Activated naive CD8-positive, alpha-beta T cell treated with anti-CD3 and anti-CD28 coated beads, Interleukin-2, amount 50 U/mL, for 24 hours (primary cell): ENCODE measurements around the gene SCN8A.

Experiments used
- ATAC-seq: fragments of 150-1000 bp; cut with Tn5 transposase; one replicate; pipeline ENCODE4 v1.10.0; 2021
- DNase-seq: peaks from one replicate; pipeline ENCODE4 v3.0.0; 2021
- H3K27ac Mint-ChIP-seq: one replicate; pipeline ENCODE4 v1.8.0; 2021; ENCODE audit warnings: mild to moderate bottlenecking, mixed read lengths
- H3K27me3 Mint-ChIP-seq: one replicate; pipeline ENCODE4 v1.8.0; 2021; ENCODE audit warnings: mixed read lengths
- H3K36me3 Mint-ChIP-seq: one replicate; pipeline ENCODE4 v1.8.0; 2021; ENCODE audit warnings: low read depth, mixed read lengths
- H3K4me1 Mint-ChIP-seq: one replicate; pipeline ENCODE4 v1.8.0; 2021; ENCODE audit warnings: mixed read lengths
- H3K4me3 Mint-ChIP-seq: one replicate; pipeline ENCODE4 v1.8.0; 2021; ENCODE audit warnings: mild to moderate bottlenecking, moderate library complexity, mixed read lengths
- H3K9me3 Mint-ChIP-seq: one replicate; pipeline ENCODE4 v1.8.0; 2021; ENCODE audit warnings: mixed read lengths

Gene SCN8A

DNA sequence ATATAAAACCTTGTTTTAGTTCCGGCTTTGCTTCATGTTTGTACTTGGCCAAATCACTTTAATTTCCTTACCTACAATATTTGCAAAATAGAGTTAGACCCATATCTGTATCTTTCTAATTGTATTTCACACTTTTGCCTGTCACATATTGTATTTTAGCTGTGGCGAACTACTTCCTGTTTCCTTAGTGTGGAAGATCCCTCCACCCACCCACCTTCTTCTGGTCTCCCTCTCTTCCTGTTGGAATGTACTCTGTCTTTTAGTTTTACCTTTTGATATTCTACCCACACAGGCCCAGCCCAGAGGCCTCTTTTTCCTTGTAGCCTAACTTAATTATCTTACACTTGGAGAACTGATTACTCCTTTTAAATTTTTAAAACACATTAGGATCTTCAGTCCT, 78.2 kb downstream of the SCN8A start:
- no peak overlapping the region for H3K27ac Mint-ChIP-seq
- H3K4me3 Mint-ChIP-seq: no peak overlapping the region
- ATAC-seq (no peak), DNase-seq (no peak)
- peaks cover 5% of the 10 kb centered on the region for H3K4me1 Mint-ChIP-seq
- H3K27me3 Mint-ChIP-seq: no peaks in the 10 kb centered on the region
- H3K9me3 Mint-ChIP-seq: no peaks in the 10 kb centered on the region
- no peaks in the 10 kb centered on the region for H3K36me3 Mint-ChIP-seq

DNA sequence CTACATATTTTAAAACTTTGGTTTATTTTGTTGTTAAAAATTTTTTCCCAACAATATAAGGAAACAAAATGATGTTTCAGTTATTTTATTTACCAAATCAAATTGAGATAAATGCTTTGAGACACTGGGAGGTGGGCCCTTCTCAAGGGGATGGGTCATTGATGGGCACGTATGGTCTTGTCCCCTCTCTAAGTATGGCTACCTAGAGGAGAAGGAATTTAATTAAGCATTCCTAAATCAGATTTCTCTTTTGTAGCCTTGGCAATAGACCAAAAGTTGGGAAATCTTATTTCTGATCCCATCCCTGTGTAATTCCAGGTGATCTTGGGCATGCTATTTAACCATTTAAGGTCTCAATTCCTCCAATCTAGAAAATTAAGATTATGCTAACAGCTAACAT, 79.0 kb downstream of the SCN8A start:
- DNase-seq (no peak), ATAC-seq (no peak)
- Mint-ChIP-seq H3K9me3 (no peaks in the 10 kb centered on the region), H3K36me3 (no peaks in the 10 kb centered on the region), H3K27me3 (no peaks in the 10 kb centered on the region), H3K27ac (no peak overlapping the region), H3K4me1 (peaks cover 5% of the 10 kb centered on the region), H3K4me3 (no peak overlapping the region)

DNA sequence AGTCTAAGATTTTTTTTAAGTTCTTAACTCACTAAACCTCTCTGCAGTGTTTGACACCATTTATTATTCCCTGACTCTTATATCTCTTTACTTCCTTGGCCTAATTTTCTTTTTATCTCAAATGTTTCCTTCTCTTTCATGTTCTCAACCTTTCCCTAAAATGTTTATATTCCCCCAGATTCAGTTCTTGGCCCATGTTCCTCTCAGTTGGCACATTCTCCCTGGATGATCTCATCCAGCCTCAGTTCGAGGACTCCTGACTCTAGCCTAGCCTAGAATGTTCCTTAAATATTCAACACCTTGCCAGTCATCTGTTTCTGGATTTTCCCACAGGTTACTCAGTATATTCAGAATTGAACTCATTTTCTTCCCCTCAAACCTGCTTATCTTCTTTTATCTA, 81.3 kb downstream of the SCN8A start:
- H3K9me3 Mint-ChIP-seq: no peaks in the 10 kb centered on the region
- no peak for DNase-seq
- no peak overlapping the region for H3K4me3 Mint-ChIP-seq

DNA sequence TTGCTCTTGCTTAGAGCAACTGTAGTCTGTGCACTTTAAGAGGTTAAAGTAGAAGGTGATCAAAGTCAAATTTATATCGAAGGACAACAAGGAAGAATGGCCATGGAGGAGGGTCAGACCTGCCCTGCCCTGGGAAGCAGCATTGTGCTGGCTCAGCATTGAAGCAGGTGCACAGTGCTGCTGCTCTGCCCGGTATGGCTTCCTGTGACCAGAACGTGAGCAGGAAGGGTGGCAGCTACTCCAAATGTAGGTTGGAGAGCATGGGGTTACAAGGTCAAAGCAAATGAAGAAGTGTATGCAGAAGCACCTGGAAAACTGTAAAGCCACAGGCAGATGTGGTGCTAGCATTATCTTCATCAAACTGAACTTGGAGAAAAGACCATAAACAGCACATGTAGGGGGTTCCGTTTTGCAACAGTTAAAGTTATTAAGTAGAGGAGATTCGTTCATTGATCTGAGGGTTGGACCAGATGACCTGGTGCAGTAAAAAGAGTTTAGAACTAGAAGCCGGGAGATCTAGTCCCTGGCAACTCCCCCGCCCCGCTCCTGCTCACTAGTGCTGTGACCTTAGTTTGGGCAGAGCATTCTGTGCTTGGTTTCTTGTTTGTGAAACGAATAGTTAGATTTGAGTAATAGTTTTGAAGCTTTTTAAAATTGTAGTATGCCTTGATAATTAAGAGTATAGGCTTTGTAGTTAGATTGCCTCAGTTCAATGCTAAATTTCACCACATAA, 84.2 kb downstream of the SCN8A start:
- Mint-ChIP-seq H3K4me1 (no peaks in the 10 kb centered on the region), H3K9me3 (no peaks in the 10 kb centered on the region), H3K4me3 (no peak overlapping the region), H3K27ac (no peak overlapping the region), H3K27me3 (no peaks in the 10 kb centered on the region), H3K36me3 (no peaks in the 10 kb centered on the region)
- no peak for ATAC-seq
- DNase-seq: no peak

More for the DNA sequence above, 81.3 kb downstream of the SCN8A start:
- Mint-ChIP-seq H3K36me3 (no peaks in the 10 kb centered on the region), H3K4me1 (peaks cover 5% of the 10 kb centered on the region), H3K27ac (no peak overlapping the region), H3K27me3 (no peaks in the 10 kb centered on the region)
- no peak for ATAC-seq

DNA sequence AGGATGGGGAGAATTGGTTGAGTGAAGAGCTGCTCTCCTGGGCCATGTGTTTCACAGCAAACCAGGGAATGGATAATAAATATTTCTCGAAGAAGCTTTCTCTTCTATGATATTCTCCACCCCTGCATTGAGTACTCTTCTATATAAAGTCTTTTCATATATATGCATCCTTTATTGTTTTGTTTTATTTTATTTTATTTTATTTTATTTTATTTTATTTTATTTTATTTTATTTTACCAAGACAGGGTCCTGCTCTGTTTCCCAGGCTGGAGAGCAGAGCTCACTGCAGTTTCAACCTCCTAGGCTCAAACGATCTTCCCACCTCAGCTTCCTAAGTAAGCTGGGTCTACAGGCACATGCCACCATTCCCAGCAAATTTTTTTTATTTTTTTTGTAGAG, 85.8 kb downstream of the SCN8A start:
- Mint-ChIP-seq H3K27me3 (peaks cover 2% of the 10 kb centered on the region), H3K36me3 (no peaks in the 10 kb centered on the region), H3K4me1 (no peaks in the 10 kb centered on the region), H3K27ac (no peak overlapping the region), H3K9me3 (no peaks in the 10 kb centered on the region), H3K4me3 (no peak overlapping the region)
- DNase-seq: no peak
- no peak for ATAC-seq

DNA sequence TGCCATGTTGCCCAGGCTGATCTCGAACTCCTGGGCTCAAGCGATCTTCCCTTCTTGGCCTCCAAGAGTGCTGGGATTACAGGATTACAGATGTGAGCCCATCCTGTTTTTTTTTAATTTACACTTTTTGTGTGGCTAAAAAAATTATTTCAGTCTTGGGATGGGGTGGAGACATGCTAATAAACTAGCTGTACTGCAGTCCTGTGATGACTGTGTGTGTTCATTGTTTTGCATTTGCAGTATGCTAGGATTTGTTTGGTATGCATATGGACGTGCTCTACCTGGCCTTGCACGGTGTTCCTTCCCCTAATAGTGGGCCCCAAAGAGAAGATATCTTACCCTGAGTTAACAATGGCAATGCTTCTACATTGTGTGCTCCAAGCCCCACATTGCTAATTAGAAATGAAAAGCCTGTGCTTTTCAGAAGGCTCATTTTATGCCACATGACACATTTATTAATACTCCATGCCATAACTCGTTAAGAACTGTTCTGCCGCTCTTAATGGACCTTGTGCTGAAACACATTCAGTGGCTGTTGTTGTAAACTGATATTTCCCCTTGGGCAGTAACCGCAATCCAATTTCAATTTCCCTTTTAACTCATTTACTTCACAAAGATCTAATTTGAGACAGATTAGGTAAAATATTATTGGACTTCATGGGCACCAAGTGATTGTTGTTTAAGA, 86.4 kb downstream of the SCN8A start:
- Mint-ChIP-seq H3K27ac (no peak overlapping the region), H3K4me1 (no peaks in the 10 kb centered on the region), H3K4me3 (no peak overlapping the region), H3K9me3 (no peaks in the 10 kb centered on the region), H3K36me3 (no peaks in the 10 kb centered on the region), H3K27me3 (peaks cover 2% of the 10 kb centered on the region)
- ATAC-seq (no peak), DNase-seq (no peak)

DNA sequence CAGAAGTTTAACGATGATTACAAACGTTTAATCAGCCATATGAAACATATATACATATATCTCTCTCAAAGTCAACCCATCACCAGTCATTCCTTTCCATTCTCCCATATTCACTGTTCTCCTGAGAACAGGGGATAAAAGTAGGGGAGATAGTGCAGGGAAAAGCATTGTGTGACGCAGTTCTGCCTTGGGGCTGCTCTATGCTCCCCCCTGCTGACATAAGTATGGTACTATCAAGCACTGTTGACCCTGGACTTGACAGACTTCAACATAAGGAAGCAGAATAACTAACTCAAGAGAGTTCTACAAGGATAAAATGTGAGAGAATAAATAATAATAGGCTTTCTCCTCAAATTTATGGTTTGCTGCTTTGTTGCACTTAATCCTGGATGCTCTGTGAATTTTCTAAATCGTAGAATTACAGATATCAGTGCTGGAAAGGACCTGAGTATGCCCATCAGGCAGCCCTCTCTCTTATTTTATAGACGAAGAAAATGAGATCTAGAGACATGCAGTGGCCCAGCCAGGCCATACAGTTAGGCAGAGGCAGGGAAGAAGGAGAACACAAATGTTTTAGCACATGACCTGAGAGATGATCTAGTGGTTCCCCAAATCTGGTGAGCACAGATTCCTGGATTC, 87.2 kb downstream of the SCN8A start:
- Mint-ChIP-seq H3K36me3 (no peaks in the 10 kb centered on the region), H3K4me3 (no peak overlapping the region), H3K4me1 (no peaks in the 10 kb centered on the region), H3K27me3 (peaks cover 2% of the 10 kb centered on the region), H3K9me3 (no peaks in the 10 kb centered on the region), H3K27ac (no peak overlapping the region)
- no peak for ATAC-seq
- peak; percentile 16 for DNase-seq

DNA sequence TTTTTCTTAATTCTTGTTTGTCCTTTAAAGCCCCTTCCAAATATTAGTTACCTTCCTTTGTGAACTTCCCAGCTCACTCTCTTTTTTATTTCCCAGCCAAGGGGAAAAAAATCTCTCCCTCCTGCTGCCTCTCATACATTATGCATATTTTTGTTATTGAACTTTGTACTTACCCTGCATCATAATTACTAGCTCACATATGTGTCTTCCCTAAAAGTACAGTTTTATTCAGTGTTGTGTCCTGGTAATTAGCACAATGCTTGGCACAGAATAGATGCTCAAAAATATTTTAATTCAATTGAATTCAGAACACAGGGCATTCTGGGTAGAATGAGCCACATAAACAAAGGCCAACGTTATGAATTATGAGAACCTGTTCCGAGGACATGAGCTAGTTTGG, 91.9 kb downstream of the SCN8A start:
- H3K27me3 Mint-ChIP-seq: peaks cover 4% of the 10 kb centered on the region
- no peak for ATAC-seq

DNA sequence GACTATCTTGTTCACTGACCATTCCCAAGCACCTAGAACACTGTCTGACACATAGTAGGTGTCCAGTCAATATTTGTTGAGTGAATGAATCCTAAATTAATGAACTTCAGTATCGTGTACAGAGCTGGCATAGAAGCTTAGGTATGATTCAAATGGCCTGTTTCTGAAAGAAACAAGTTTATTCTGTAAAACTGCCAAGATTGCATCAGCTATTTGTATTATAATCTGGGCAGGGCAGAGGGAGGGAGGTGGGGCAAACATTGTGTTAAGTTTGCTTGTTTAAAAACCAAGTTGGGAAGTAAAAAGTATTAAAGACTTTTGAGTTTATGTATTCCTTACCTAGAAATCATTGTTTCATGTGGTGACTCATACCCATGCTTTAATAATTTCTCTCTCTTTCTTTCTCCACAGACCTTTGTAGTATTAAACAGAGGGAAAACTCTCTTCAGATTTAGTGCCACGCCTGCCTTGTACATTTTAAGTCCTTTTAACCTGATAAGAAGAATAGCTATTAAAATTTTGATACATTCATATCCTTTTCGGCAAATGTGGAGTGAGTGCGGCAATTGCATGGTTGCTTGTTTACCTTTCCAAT, 92.8 kb downstream of the SCN8A start:
- H3K4me1 Mint-ChIP-seq: peaks cover 3% of the 10 kb centered on the region
- H3K9me3 Mint-ChIP-seq: no peaks in the 10 kb centered on the region
- H3K27ac Mint-ChIP-seq: no peak overlapping the region
- H3K27me3 Mint-ChIP-seq: peaks cover 4% of the 10 kb centered on the region
- H3K4me3 Mint-ChIP-seq: no peak overlapping the region
- ATAC-seq: no peak
- DNase-seq: no peak
- H3K36me3 Mint-ChIP-seq: no peaks in the 10 kb centered on the region

More for the DNA sequence above, 91.9 kb downstream of the SCN8A start:
- no peak for DNase-seq
- Mint-ChIP-seq H3K9me3 (no peaks in the 10 kb centered on the region), H3K4me1 (peaks cover 3% of the 10 kb centered on the region), H3K36me3 (no peaks in the 10 kb centered on the region), H3K4me3 (no peak overlapping the region), H3K27ac (no peak overlapping the region)

DNA sequence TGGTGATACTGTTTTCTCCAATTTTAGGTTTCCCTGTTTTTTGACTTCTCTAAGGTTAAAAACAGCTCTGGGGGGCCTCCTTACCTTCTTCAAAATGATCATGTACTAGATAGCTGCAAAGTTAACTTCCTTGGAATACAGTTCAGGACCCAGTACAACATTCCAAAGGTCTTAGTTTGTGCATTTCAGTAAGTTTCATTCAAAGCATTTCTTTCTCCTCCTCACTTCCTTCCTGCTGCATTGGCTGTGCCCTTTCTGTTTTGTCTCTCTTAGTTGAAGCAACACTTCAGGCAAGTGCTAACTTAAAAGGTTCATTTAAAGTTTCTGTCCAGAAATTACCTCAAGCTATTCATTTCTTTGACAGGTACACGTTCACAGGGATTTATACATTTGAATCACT, 95.7 kb downstream of the SCN8A start:
- peaks cover 3% of the 10 kb centered on the region for H3K4me1 Mint-ChIP-seq
- no peak for DNase-seq
- no peak overlapping the region for H3K27ac Mint-ChIP-seq
- H3K9me3 Mint-ChIP-seq: no peaks in the 10 kb centered on the region
- no peak for ATAC-seq
- H3K36me3 Mint-ChIP-seq: no peaks in the 10 kb centered on the region
- H3K4me3 Mint-ChIP-seq: no peak overlapping the region
- H3K27me3 Mint-ChIP-seq: peaks cover 2% of the 10 kb centered on the region

DNA sequence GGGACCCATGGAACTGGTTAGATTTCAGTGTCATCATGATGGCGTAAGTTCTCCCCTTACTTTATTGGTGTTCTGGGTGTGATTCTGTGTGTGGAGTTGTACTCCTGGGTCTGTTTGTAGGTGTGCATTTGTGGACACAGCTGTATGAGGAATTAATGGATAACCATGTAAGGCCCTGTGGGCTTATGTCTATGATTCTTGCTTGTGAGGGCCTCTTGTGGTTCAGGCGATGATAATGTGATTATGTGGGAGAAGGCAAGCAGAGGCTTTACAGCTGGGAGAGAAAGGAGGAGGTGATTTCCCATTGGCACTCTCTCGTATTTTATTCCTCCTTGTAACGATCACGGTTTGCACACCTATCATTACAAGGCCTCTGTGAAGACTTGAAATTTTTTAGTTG, 96.1 kb downstream of the SCN8A start:
- H3K4me3 Mint-ChIP-seq: no peak overlapping the region
- ATAC-seq (no peak), DNase-seq (no peak)
- H3K36me3 Mint-ChIP-seq: no peaks in the 10 kb centered on the region
- H3K9me3 Mint-ChIP-seq: no peaks in the 10 kb centered on the region
- peaks cover 2% of the 10 kb centered on the region for H3K27me3 Mint-ChIP-seq
- H3K4me1 Mint-ChIP-seq: peaks cover 3% of the 10 kb centered on the region
- H3K27ac Mint-ChIP-seq: no peak overlapping the region

DNA sequence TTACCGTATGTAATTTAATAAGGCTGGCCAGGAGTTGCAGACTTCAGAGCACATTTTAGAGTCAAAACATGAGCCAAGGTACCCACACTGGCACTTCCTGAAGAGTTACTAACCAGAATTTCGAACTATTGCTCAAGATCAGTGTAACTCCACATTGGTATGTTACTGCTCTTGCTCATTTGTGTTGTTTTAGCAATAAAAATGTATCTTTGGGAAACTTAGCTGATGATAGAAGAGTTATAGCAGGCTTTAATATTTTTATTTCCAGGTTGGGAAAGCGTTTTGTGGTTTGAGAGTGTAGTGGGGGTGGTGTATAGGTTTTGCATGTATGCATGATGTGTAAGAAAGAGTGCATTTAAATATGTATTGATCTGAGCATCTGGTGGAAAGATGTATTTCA, 96.6 kb downstream of the SCN8A start:
- peaks cover 2% of the 10 kb centered on the region for H3K27me3 Mint-ChIP-seq
- ATAC-seq: no peak
- no peak overlapping the region for H3K4me3 Mint-ChIP-seq
- no peak overlapping the region for H3K27ac Mint-ChIP-seq
- no peak for DNase-seq
- H3K9me3 Mint-ChIP-seq: no peaks in the 10 kb centered on the region
- peaks cover 3% of the 10 kb centered on the region for H3K4me1 Mint-ChIP-seq
- H3K36me3 Mint-ChIP-seq: no peaks in the 10 kb centered on the region

DNA sequence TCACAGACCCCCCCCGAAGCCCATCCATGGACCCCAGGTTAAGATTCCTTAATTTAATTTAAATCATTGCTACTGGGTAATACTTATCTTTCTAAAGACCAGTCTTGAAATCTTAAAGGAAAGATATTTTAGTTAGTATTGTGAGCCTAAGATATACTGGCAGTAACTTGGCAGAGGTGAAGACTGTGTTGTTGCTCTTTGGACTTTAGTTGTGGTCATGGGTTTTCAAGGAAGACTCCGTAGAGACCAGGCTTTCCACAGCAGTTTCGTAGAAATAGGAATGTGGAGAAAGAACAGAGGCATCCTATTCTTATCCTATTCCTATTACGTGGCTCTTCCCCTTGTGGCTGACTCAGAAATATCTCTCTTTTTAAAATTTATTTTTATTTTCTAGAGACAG, 99.0 kb downstream of the SCN8A start:
- H3K36me3 Mint-ChIP-seq: no peaks in the 10 kb centered on the region
- no peak overlapping the region for H3K4me3 Mint-ChIP-seq
- ATAC-seq: no peak

DNA sequence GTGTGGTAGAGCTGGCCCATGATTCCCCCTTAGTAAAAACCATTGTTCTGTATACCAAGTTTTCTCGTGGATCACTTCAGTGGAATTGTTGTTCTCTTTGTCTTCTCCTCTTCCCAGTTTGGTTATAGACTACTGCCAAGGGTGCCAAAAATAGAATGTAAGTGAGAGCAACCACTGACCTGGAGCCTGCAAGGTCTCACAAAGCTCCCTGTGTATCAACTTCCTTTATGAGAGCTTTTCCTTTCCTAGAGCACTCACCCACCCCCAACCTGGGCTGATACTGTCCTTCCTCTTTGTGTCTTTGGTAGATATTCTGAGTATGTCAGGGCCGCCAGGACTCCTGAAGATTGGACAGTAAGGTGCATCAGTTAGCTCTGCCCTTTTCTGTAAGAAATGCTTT, 101.0 kb downstream of the SCN8A start:
- no peaks in the 10 kb centered on the region for H3K36me3 Mint-ChIP-seq
- H3K27me3 Mint-ChIP-seq: no peaks in the 10 kb centered on the region
- ATAC-seq (no peak), DNase-seq (no peak)
- no peak overlapping the region for H3K27ac Mint-ChIP-seq
- H3K4me1 Mint-ChIP-seq: peaks cover 3% of the 10 kb centered on the region
- H3K4me3 Mint-ChIP-seq: no peak overlapping the region
- H3K9me3 Mint-ChIP-seq: no peaks in the 10 kb centered on the region

More for the DNA sequence above, 99.0 kb downstream of the SCN8A start:
- no peak overlapping the region for H3K27ac Mint-ChIP-seq
- no peaks in the 10 kb centered on the region for H3K9me3 Mint-ChIP-seq
- H3K27me3 Mint-ChIP-seq: no peaks in the 10 kb centered on the region
- no peak for DNase-seq
- H3K4me1 Mint-ChIP-seq: peaks cover 3% of the 10 kb centered on the region

DNA sequence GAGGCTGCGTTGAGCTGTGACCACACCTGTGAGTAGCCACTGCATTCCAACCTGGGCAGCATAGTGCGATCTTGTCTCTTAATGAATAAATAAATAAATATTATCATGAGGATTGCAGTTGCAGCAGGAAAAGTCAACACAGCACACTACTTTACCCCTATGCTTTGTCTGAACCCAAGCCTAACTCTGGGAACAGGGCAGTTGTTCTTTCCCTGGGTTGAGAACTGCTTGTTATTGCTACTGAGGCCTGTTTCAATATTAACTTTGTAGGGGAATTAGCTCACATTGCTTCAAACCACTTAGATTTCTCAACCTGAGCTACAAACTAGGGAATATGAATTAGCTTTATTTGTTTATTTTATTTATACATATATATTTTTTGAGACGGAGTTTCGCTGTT, 102.5 kb downstream of the SCN8A start:
- Mint-ChIP-seq H3K4me3 (no peak overlapping the region), H3K27ac (no peak overlapping the region), H3K9me3 (no peaks in the 10 kb centered on the region), H3K4me1 (no peaks in the 10 kb centered on the region), H3K36me3 (no peaks in the 10 kb centered on the region), H3K27me3 (no peaks in the 10 kb centered on the region)
- no peak for DNase-seq
- ATAC-seq: no peak
